HG02759 (cell line): ENCODE results near the gene SURF4.
A peak's percentile ranks its signal among the peaks of the same experiment; 100 is the strongest.

Experiments
- ATAC-seq: cut with Tn5 transposase; IDR thresholded peaks from one replicate; pipeline ENCODE4 v1.9.1; 2021; ENCODE audit warnings: mild to moderate bottlenecking, moderate library complexity; ENCODE audit not compliant: unreplicated experiment

The SURF4 gene

GRCh38 chr9:133353548-133353947, 22.3 kb downstream of the SURF4 start:
- ATAC-seq, result no peak

- no peak for ATAC-seq
These were observed 23.1 kb downstream of the SURF4 start for GRCh38 chr9:133352635-133353340.

GRCh38 chr9:133351908-133352634, 23.8 kb downstream of the SURF4 start:
- no peak for ATAC-seq

DNA sequence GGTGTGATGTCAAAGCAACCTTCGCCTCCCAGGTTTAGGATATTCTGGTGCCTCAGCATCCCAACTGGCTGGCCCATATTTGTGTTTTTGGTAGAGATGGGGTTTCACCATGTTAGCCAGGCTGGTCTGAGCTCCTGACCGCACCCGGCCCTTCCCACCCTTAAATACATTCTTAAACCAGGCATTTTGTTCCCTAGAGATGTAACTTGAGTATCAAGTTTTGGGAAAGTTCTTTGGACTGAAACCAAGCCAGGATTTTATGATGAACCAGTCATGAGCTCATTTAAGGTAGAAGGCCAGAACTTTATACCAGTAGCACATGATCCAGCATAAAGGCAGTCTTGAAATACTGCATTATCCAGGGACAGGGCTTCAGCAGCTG, 24.3 kb downstream of the SURF4 start:
- ATAC-seq, result no peak

GRCh38 chr9:133349965-133350616, 25.8 kb downstream of the SURF4 start:
- no peak for ATAC-seq

- ATAC-seq, result no peak
These were observed 26.9 kb downstream of the SURF4 start for GRCh38 chr9:133348718-133349573.

DNA sequence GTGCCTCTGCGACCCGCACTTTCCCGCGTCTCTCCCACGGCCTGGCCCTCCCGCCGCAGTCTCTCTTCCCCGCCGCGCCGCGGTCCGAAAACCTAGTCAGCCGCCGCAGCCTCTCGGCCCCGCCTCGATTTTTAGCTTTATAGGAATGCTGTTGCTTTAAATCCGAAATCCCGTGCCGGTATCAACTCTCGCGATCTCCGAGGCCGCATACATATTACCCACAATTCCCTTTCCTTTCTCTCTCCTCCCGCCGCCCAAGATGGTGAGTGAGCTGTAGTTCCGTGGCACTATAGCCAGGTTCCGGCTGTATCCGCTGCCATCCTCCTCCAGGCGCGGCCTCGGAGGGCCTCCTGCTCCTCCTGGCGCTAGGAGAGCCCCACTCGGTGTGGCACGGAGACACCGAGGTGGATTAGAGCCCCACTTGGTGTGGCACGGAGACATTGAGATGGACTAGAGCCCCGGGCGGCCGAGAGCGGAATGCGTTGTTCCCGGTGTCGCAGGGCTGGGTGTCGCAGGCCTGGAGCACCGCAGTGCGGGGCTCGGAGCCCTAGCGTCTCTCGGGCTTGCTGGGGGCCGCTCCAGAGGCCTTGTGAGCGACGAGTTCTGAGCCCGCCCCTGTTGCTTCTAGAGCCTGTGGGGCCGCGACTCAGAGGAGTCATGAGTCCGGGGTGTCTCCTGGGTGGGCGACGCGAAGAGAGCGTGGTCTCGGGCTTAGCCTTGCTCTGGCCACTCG, 27.7 kb downstream of the SURF4 start, which contains the start of the genes MED22 and RPL7A:
MED22 (minus strand) TSS at position 147 of the 733 bp plus-strand sequence. CDS start 1,469 bp downstream, outside the sequence.
RPL7A (plus strand) TSS at position 234 of the 733 bp plus-strand sequence; CDS start at position 260, 26 bp downstream.
- peak; percentile 71 for ATAC-seq

DNA sequence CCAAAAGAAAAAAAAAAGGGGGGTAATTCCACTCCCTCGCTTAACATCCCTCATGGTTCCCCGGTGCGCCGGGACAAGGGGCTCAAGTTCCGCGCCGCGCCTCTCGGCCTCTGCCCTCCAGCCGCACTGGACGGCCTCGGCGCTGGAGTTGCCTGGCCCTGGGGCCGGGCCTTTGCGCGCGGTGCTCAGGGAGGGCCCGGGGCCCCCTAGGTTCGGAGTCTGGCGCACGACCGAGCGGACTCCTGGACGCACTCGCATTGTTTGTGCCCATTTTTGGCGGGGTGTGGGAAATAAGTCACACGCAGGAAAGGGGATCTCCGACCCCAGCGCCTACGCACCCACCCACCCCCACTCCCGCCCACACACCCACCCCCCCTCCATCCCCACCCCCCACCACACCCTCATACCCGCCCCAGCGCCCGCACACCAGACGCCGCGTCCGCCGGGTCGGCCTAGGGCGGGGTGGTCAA, 28.3 kb downstream of the SURF4 start:
- peak; percentile 37 for ATAC-seq

DNA sequence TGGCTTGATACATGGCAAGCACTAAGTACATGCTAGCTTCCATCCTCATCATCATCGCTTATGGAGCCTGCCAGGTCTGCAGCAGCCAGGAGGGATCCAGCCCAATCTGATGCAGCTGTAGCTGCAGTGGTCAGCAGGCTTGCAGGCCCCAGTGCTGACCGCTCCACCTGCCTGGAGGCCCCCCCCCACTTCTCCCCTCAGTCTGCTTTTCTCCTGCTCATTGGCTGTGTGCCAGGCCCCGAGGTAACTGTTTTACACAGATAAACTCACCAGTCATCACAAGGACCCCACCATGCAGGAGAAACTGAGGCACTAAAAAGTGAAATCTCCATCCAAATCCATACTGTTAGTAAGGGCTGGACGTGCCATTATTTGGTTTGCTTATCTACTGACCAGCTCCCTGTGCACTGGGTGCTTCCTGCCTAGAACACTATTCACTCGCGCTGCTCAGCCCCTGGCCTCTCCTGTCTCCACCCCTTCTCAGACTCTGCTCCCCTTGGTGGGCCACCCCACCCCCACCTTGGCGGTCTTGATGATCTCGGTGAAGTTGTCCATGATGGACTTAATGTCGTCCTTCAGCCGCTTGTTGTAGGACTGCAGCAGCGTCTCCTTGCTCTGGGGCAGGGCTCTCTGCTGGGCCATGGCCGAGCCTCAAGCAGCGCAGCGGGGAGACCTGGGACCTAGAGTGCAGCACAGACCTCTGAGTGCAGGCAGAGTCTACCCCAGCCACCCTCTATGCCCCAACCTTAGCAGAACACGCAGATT, 29.7 kb downstream of the SURF4 start:
- ATAC-seq, result no peak

DNA sequence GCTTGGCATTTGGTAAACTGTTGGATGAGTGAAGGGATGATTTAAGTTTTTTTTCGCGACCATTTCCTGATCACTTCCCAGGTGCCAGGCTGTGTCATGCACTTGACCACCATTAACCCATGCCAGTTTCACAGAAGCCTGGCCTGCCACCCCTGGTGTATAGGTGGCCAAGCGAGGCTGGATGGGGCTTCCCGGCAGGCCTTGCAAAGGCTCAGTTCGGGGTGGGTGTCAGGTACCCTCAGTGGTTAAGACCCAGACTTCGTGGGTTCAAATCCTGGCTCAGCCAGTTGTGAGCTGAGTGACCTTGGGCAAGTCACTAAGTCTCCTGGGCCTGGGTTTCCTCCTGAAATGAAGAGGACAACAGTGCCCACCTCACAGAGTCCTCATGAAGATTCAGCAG, 30.3 kb downstream of the SURF4 start:
- ATAC-seq, result no peak

DNA sequence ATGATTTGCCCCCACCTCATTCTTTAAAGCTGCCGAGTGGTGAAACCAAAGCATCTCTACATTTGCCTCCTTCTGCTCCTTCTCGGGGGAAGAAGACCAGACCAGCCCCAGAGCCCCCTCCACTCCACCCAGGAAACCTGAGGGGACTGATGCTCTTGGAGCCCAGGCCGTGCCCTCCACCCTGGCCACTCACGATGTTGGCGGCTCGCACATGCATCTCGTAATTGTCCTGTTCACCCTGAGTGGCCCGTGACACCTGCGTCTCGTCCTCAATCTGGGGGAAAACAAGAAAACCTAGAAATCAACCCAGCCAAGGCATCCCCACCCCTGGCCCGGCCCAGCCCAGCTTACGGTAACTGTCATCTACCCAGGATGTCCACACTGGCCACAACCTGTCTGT, 30.9 kb downstream of the SURF4 start:
- ATAC-seq, result no peak

GRCh38 chr9:133344071-133344470, 31.8 kb downstream of the SURF4 start:
- ATAC-seq, result no peak

GRCh38 chr9:133342570-133342969, 33.3 kb downstream of the SURF4 start:
- ATAC-seq, result no peak

DNA sequence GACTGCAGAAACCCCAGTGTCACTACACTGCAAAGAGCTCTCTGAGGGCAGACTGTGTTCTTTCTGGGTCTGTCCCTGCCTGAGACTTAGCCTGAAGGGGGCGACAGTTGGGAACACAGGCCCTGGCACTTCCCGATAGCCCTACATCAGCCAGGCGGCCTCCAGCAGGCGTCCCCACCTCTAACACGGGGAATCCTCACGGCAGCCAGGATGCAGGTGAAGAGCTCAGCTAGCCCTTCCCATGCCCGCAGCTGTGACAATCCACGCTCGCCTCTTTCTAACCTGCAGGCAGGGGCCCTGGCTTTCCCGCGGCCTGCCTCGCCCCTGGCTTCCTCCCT, 33.8 kb downstream of the SURF4 start:
- ATAC-seq, result no peak

DNA sequence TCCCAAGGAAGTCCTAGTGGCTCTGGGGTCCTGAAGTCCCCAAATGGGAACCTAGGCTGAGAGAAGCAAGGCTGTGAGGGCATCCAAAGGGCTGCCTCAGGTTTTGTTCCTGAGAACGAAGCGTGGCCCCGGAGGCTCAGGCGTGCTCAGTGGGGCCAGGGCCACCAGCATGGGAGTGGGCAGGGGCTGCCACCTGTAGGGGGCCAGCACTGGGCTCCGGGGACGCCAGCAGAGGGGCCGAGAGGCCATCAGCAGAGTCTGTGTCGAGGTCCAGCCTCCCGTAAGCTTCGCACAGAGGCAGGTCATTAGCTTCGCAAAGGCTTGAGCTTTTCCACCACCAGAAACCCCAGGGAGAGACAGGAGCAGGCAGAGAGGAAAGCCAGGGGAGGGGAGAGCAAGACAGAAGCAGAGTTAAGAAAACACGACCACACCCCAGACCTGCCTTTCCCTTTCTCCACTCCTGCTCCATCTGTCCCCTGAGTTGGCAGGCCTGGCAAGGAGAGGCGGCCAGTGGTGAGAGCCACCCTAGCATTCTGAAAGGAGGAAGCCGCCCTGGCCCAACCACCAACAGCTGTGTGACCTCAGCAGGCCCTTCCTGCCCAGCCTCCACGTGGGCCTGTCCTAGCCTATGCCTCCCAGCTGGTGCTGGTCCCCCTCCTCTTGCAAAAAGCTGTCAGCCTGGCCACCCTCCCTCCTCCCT, 34.3 kb downstream of the SURF4 start:
- no peak for ATAC-seq

- no peak for ATAC-seq
These were observed 34.9 kb downstream of the SURF4 start for GRCh38 chr9:133340916-133341315.

- ATAC-seq, result no peak
These were observed 35.6 kb downstream of the SURF4 start for GRCh38 chr9:133340256-133340655.

DNA sequence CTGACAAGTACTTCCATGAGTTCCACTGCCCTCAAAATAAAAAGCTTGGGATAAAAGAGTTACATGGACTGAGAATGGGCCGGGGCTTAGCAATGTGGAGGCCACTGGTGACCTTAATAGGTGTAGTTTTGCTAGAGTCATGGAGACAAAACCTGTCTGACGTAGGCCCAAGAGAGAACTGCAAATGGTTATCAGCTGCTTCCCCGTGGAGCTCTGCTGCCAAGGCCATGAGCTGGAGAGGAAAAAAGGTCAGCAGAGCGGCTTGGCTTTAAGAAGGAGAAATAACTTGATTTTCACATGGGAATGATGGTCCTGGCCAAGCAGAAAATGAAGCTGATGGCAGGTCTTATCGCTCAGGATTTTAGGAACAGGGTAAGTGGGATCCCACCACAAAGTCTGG, 36.2 kb downstream of the SURF4 start:
- ATAC-seq, result no peak
